Measurements from ENCODE around the gene CATSPERE.

DNA sequence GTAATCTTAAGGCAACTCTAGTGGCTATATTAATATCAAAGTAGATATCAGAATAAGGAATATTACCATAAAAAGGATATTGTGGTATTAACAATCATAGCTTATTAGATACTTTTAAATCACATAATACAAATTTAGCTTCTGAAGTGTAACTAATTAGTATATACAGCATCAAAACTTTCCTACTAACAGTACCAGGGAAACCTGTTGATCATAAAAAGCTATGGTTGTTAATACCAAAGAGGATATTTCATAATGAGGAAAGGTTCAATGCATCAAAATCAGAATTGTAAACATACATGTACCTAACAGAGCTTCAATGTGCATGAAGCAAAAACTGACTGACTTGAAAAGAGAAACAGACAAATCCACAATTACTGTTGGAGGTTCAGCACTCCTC, 33.4 kb upstream of the CATSPERE start:
- no peak for TF ChIP-seq CTCF (IDR thresholded peaks at IDR 0.05; ENCODE audit: low read length)
- TF ChIP-seq EZH2 (IDR thresholded peaks at IDR 0.05; ENCODE audit: borderline replicate concordance, low read length): no peak

Data from OCI-LY1 (cell line).